HCT116 (cell line): ENCODE data around the gene ZBTB7C. TPM values are rescaled to one million over a fixed set of nuclear protein-coding genes. Genes with fewer than 3 reads are reported as not detected.

Experiments
- ATAC-seq: fragments of 200-7000 bp; cut with Tn5 transposase; 2 replicates; pipeline ENCODE4 v1.9.1; 2020; ENCODE audit warnings: mild to moderate bottlenecking, moderate library complexity
- BruUV-seq: library from RNA; stranded (reverse); fragments of 400-500 nt; replicated peaks from 2 replicates; lab custom pipeline; 2021; lab: Mats Ljungman, UMichigan
- CTCF ChIA-PET: fragments of 300-600 bp; sonication (Branson Sonifier 250); formaldehyde crosslinking; loops from one replicate; lab custom pipeline; 2021; ENCODE audit warnings: antibody characterized with exemption; lab: Charles Lee
- POLR2A ChIA-PET: fragments of 300-600, 350-600 bp; sonication (Branson Sonifier 250); formaldehyde crosslinking; loops from one replicate; lab custom pipeline; 2021; ENCODE audit warnings: antibody characterized with exemption; lab: Charles Lee
- RAD21 ChIA-PET, 2 experiments: fragments of 300-600 bp; sonication (Branson Sonifier 250); formaldehyde crosslinking; loops; one replicate each; lab custom pipeline; 2023; ENCODE audit warnings: low total read pairs in 2 of 2; ENCODE audit not compliant: uncharacterized antibody in 2 of 2, unreplicated experiment in 2 of 2, low non-redundant PET in 1 of 2; lab: Charles Lee
- DNase-seq: peaks from one replicate; pipeline ENCODE4 v3.0.0-alpha.2; 2010; ENCODE audit warnings: low read depth, low spot score
- H2AFZ ChIP-seq: fragments of 200-600 bp; shearing (Covaris generic), sonication (generic); 2 replicates; pipeline ENCODE4 v1.6.1; 2017; ENCODE audit warnings: low read depth, mixed run types, mixed read lengths, antibody characterized with exemption, low read length; ENCODE audit not compliant: poor library complexity, severe bottlenecking
- H3K27ac ChIP-seq: 2 replicates; pipeline ENCODE4 v1.5.1; 2012; ENCODE audit warnings: low read depth, low read length
- H3K27me3 ChIP-seq: fragments of 200-600 bp; sonication (generic); 2 replicates; pipeline ENCODE4 v1.6.1; 2016; ENCODE audit warnings: mixed run types, low read length, mixed read lengths; ENCODE audit not compliant: insufficient read depth
- H3K36me3 ChIP-seq, 2 experiments: fragments of 200-500 bp in 1 of 2; fragments of 200-600 bp in 1 of 2; sonication (Bioruptor generic) in 1 of 2; sonication (generic) in 1 of 2; 2 replicates each; pipeline versions ENCODE4 v1.5.1 to v1.6.1; 2014 to 2016; ENCODE audit warnings: low read length in 2 of 2, inconsistent platforms in 1 of 2, mixed read lengths in 1 of 2, mixed run types in 1 of 2; ENCODE audit not compliant: insufficient read depth in 2 of 2, control insufficient read depth in 1 of 2
- H3K4me1 ChIP-seq, 2 experiments: fragments of 200-600 bp in 1 of 2; sonication (generic) in 1 of 2; 2 replicates each; pipeline versions ENCODE4 v1.5.1 to v1.6.1; 2012 to 2017; ENCODE audit warnings: low read length in 2 of 2, inconsistent platforms in 1 of 2, mild to moderate bottlenecking in 1 of 2, mixed read lengths in 1 of 2, mixed run types in 1 of 2, moderate library complexity in 1 of 2; ENCODE audit not compliant: insufficient read depth in 2 of 2, control insufficient read depth in 1 of 2
- H3K4me2 ChIP-seq: fragments of 200-600 bp; sonication (generic); 2 replicates; pipeline ENCODE4 v1.6.1; 2017; ENCODE audit warnings: mixed run types, low read length, mixed read lengths
- H3K4me3 ChIP-seq, 2 experiments: fragments of 200-600 bp in 1 of 2; sonication (generic) in 1 of 2; replicated peaks in 1 of 2; 2 replicates each; pipeline ENCODE4 v1.5.1; 2011 to 2016; ENCODE audit warnings: low read length in 2 of 2, control low read depth in 1 of 2, low read depth in 1 of 2, mild to moderate bottlenecking in 1 of 2, mixed read lengths in 1 of 2, mixed run types in 1 of 2
- H3K79me2 ChIP-seq: fragments of 200-600 bp; sonication (generic); 2 replicates; pipeline ENCODE4 v1.6.1; 2017; ENCODE audit warnings: mild to moderate bottlenecking, mixed run types, low read length, moderate library complexity, mixed read lengths; ENCODE audit not compliant: insufficient read depth
- H3K9ac ChIP-seq: fragments of 200-600 bp; sonication (generic); 2 replicates; pipeline ENCODE4 v1.6.1; 2016; ENCODE audit warnings: low read length, mixed read lengths
- H3K9me2 ChIP-seq: fragments of 200-600 bp; sonication (generic), shearing (Covaris generic); 2 replicates; pipeline ENCODE4 v1.6.1; 2017; ENCODE audit warnings: mixed run types, mild to moderate bottlenecking, moderate library complexity; ENCODE audit not compliant: insufficient read depth
- H3K9me3 ChIP-seq, 2 experiments: fragments of 200-500 bp in 1 of 2; fragments of 200-600 bp in 1 of 2; sonication (Bioruptor generic) in 1 of 2; sonication (generic) in 1 of 2; 2 replicates each; pipeline ENCODE4 v1.6.1; 2014 to 2017; ENCODE audit warnings: low read length in 2 of 2, mixed read lengths in 2 of 2, inconsistent platforms in 1 of 2, low read depth in 1 of 2, mild to moderate bottlenecking in 1 of 2, mixed run types in 1 of 2, moderate library complexity in 1 of 2; ENCODE audit not compliant: control insufficient read depth in 1 of 2, insufficient read depth in 1 of 2
- H4K20me1 ChIP-seq: fragments of 200-600 bp; sonication (generic), shearing (Covaris generic); 2 replicates; pipeline ENCODE4 v1.6.1; 2017; ENCODE audit warnings: mixed run types, mild to moderate bottlenecking, moderate library complexity; ENCODE audit not compliant: insufficient read depth
- EZH2 ChIP-seq: fragments of 200-600 bp; sonication (generic); IDR thresholded peaks from 2 replicates; pipeline ENCODE4 v1.6.1; 2017; ENCODE audit warnings: antibody characterized with exemption, mixed run types
- EZH2phosphoT487 ChIP-seq: fragments of 200-600 bp; IDR thresholded peaks from 2 replicates; pipeline ENCODE4 v1.6.1; 2018; ENCODE audit warnings: antibody characterized with exemption, borderline replicate concordance
- JUND ChIP-seq: IDR thresholded peaks from 2 replicates; pipeline ENCODE4 v1.6.1; 2012
- SP1 ChIP-seq: IDR thresholded peaks from 2 replicates; pipeline ENCODE4 v1.6.1; 2012; ENCODE audit warnings: low read depth
- TCF7L2 ChIP-seq: IDR thresholded peaks from 2 replicates; pipeline ENCODE4 v1.7.0; 2011; ENCODE audit warnings: borderline replicate concordance, inconsistent platforms; ENCODE audit not compliant: insufficient read depth, insufficient read length; ENCODE audit errors: extremely low read depth
- YY1 ChIP-seq: IDR thresholded peaks from 2 replicates; pipeline ENCODE4 v1.6.1; 2011; ENCODE audit warnings: low read length, low read depth, moderate library complexity, mild to moderate bottlenecking; ENCODE audit not compliant: insufficient replicate concordance; ENCODE audit errors: extremely low read depth
- ZBTB33 ChIP-seq: IDR thresholded peaks from 2 replicates; pipeline ENCODE4 v1.6.1; 2011; ENCODE audit warnings: mild to moderate bottlenecking, low read length, moderate library complexity; ENCODE audit not compliant: insufficient replicate concordance; ENCODE audit errors: extremely low read depth
- ZNF274 ChIP-seq: fragments of 200-500 bp; sonication (Bioruptor generic); IDR thresholded peaks from 2 replicates; pipeline ENCODE4 v1.6.1; 2014; ENCODE audit warnings: mild to moderate bottlenecking, low read depth, low read length, inconsistent platforms
- intact Hi-C: fragments of 100-400 bp; cut with micrococcal nuclease; formaldehyde crosslinking; loops from 2 replicates; pipeline ENCODE4 v1.10.0; 2022
- total RNA-seq: library from RNA; stranded (reverse); gene quantifications from one replicate; pipeline ENCODE4 v1.2.1, GENCODE V29; 2021; ENCODE audit not compliant: unreplicated experiment

Gene ZBTB7C
- total RNA-seq, 1 experiment from 2014 or later: 0.37 TPM

- no peaks in the 10 kb centered on the region for H3K9me2 ChIP-seq
- no peak overlapping the region for H3K4me3 ChIP-seq
- no peaks in the 10 kb centered on the region for H3K79me2 ChIP-seq
- no TSS peak for BruUV-seq
- ATAC-seq (no peak), DNase-seq (no peak)
- no peak overlapping the region for H2AFZ ChIP-seq
- no peak overlapping the region for H3K4me2 ChIP-seq
- ChIA-PET RAD21 (no interaction called here), POLR2A (no interaction called here), CTCF (no interaction called here)
- TF ChIP-seq YY1 (no peak), TCF7L2 (no peak), EZH2phosphoT487 (no peak), SP1 (no peak), ZBTB33 (no peak), EZH2 (no peak), JUND (no peak), ZNF274 (no peak)
- no peak overlapping the region for H3K27ac ChIP-seq
- no peak overlapping the region for H3K9ac ChIP-seq
- intact Hi-C loops: no loop called here
- H3K36me3 ChIP-seq: no peaks in the 10 kb centered on the region
- no peaks in the 10 kb centered on the region for H3K9me3 ChIP-seq
- peaks cover 0 to 4% of the 10 kb centered on the region in 2 experiments; a peak in 2 of 4 replicates for H3K4me1 ChIP-seq
- no peaks in the 10 kb centered on the region for H4K20me1 ChIP-seq
- H3K27me3 ChIP-seq: peaks cover 13% of the 10 kb centered on the region; the same call in 1 of the 2 replicates
Measured at GRCh38 chr18:48044944-48045343, 364.2 kb downstream of the ZBTB7C start.
